Left lung (tissue), 10 donors: ENCODE data around the gene TRIM41. TPM values are rescaled to one million over a fixed set of nuclear protein-coding genes. Genes with fewer than 3 reads are reported as not detected.

Experiments
- ATAC-seq: fragments of 200-7000 bp; cut with Tn5 transposase; one replicate; pipeline ENCODE4 v1.9.1; 2020; ENCODE audit warnings: moderate library complexity
- DNase-seq, 4 donors: peaks; one replicate each; pipeline ENCODE4 v3.0.0-alpha.2; 2013 to 2020
- H3K27ac ChIP-seq, 2 donors: fragments of 200-600 bp; sonication (generic) in 1 of 2; one replicate each; pipeline versions ENCODE4 v1.5.0 to v1.8.0; 2020 to 2021
- H3K27me3 ChIP-seq, 2 donors: fragments of 200-600 bp; sonication (generic) in 1 of 2; one replicate each; pipeline versions ENCODE4 v1.5.0 to v1.8.0; 2020 to 2021
- H3K36me3 ChIP-seq, 2 donors: fragments of 200-600 bp; sonication (generic) in 1 of 2; one replicate each; pipeline versions ENCODE4 v1.5.0 to v1.8.0; 2020 to 2021
- H3K4me1 ChIP-seq, 2 donors: fragments of 200-600 bp; one replicate each; pipeline ENCODE4 v1.8.0; 2021
- H3K4me3 ChIP-seq, 2 donors: fragments of 200-600 bp; sonication (generic) in 1 of 2; one replicate each; pipeline versions ENCODE4 v1.5.0 to v1.8.0; 2020 to 2021; ENCODE audit warnings: mild to moderate bottlenecking in 1 of 2
- H3K9me3 ChIP-seq, 2 donors: fragments of 200-600 bp; sonication (generic) in 1 of 2; one replicate each; pipeline versions ENCODE4 v1.5.0 to v1.8.0; 2020 to 2021
- intact Hi-C, 2 donors: fragments of 100-400 bp; cut with DNase I; formaldehyde crosslinking; loops; one replicate each; pipeline versions ENCODE4 v1.11.2 to v1.14.2; 2022
- polyA plus RNA-seq, 6 donors: library from polyadenylated mRNA; unstranded; fragments of 120-200 nt; gene quantifications; one replicate each; pipeline ENCODE4 v1.2.1, GENCODE V29; 2013; ENCODE audit not compliant: insufficient read length in 6 of 6
- total RNA-seq, 2 donors: library from RNA; stranded (reverse); fragmentation: NEBNext Ultra II Directional; extraction: Animal tissue kit (Norgen Biotek cat#: 25700); gene quantifications; one replicate each; pipeline ENCODE4 v1.2.1, GENCODE V29; 2021
- TF ChIP-seq, protein P1 (sequence below), 2 donors: fragments of 200-600 bp; sonication (generic) in 1 of 2; IDR thresholded peaks; one replicate each; pipeline versions ENCODE4 v1.5.0 to v1.8.0; 2021; ENCODE audit warnings: antibody characterized with exemption in 2 of 2
- donor health status: DM: no; HTN: yes; CAD: no.
- donor health status: DM: no; HTN: no; CAD: no.

Gene TRIM41
- total and polyA plus RNA-seq, 8 donors: 24.2 to 27.6 (median 26.1) TPM

DNA sequence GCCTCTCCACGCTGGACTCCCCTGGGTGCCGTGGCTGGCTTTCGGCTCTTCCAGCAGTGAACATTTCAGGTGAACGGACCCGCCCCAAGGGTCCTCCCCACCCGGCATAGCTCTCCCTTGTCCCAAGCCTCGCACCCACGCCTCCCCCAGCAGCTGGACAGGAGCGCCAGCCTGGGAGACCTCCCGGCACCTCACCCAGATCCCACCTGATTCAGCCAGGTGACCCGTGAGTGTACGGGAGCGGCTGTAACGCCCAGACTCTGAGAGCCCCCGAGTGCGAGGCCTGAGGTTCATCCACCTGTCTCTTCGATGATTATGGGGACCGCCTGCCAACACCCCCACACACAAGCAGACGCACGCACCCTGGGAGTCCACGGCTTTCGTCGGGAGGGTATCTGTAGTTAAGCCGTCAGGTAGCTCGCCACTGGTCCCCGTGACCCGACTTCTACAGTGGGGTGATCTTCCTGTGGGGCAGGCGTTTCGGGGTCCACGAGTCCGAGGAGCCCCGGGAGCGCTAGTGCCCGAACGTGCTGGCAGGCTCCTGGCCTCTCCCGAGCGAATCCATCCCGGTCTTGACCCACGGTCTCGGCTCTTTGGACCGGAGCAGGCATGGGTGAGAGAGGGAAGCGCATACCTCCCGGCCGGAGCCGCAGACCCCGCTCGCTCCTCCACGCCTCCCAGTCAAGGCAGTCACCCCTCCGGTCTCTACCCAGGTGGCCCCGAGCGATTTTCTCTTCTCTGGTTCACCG lies 32.9 kb upstream of the TRIM41 start:
- Histone ChIP-seq H3K4me1 (peaks cover 5 to 38% of the 10 kb centered on the region in 2 donors), H3K9me3 (no peaks in the 10 kb centered on the region), H3K4me3 (peak overlapping the region; percentile 61 to 85), H3K36me3 (no peaks in the 10 kb centered on the region), H3K27me3 (no peaks in the 10 kb centered on the region), H3K27ac (peak overlapping the region in 1 of 2 donors; percentile 94)
- TF ChIP-seq, protein P1, sequence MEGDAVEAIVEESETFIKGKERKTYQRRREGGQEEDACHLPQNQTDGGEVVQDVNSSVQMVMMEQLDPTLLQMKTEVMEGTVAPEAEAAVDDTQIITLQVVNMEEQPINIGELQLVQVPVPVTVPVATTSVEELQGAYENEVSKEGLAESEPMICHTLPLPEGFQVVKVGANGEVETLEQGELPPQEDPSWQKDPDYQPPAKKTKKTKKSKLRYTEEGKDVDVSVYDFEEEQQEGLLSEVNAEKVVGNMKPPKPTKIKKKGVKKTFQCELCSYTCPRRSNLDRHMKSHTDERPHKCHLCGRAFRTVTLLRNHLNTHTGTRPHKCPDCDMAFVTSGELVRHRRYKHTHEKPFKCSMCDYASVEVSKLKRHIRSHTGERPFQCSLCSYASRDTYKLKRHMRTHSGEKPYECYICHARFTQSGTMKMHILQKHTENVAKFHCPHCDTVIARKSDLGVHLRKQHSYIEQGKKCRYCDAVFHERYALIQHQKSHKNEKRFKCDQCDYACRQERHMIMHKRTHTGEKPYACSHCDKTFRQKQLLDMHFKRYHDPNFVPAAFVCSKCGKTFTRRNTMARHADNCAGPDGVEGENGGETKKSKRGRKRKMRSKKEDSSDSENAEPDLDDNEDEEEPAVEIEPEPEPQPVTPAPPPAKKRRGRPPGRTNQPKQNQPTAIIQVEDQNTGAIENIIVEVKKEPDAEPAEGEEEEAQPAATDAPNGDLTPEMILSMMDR (IDR thresholded peaks at IDR 0.05): no peak
- ATAC-seq: peak; percentile 1
- DNase-seq: peak in 1 of 4 donors; percentile 81
- intact Hi-C loops: no loop called here

DNA sequence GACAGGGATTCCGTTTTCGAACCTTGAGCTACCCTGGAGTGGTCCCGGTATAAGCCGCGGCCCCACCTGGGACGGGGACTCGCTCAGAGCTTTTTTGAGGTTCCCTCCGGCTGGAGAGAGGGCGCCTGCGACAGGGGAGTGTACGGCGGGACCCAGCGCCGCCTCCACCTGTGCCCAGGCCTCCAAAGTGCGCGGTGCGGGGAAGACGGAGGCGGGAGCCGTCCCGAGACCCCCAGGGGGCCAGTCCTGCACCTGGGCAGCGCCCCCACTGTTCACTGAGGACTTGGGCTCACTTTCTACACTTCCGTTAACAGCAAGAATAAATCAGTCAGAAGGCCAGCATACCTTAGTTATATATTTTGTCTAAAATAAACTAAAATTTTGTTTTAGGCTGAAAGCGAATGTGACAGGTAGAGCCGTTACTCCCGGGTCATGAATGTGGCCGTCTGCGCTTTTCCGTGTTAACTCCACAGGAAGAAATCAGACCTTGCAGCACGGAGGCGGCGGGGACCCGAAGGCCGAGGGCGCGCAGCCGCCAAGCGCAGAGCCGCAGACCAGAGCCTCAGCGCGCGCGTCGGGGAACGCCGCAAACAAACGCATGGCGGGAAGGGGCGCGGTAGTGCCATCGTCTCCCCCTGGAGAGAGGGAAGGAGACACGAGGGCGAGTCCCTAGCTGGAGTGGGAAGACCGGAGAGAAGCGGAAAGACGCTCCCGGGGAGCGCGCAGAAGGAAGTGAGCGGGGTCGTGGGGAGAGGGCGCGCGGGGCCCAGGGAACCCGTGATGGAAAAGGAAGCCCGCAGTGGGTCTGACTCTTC lies 32.2 kb upstream of the TRIM41 start:
- intact Hi-C loops: no loop called here
- H3K4me1 ChIP-seq: peaks cover 5 to 37% of the 10 kb centered on the region in 2 donors
- H3K27me3 ChIP-seq: no peaks in the 10 kb centered on the region
- peak overlapping the region; percentile 91 to 94 for H3K27ac ChIP-seq
- H3K4me3 ChIP-seq: peak overlapping the region; percentile 61 to 85
- H3K36me3 ChIP-seq: no peaks in the 10 kb centered on the region
- DNase-seq (peak in 2 of 4 donors; percentile 49 to 88), ATAC-seq (peak; percentile 27)
- no peaks in the 10 kb centered on the region for H3K9me3 ChIP-seq
- TF ChIP-seq, protein P1 (IDR thresholded peaks at IDR 0.05): no peak

DNA sequence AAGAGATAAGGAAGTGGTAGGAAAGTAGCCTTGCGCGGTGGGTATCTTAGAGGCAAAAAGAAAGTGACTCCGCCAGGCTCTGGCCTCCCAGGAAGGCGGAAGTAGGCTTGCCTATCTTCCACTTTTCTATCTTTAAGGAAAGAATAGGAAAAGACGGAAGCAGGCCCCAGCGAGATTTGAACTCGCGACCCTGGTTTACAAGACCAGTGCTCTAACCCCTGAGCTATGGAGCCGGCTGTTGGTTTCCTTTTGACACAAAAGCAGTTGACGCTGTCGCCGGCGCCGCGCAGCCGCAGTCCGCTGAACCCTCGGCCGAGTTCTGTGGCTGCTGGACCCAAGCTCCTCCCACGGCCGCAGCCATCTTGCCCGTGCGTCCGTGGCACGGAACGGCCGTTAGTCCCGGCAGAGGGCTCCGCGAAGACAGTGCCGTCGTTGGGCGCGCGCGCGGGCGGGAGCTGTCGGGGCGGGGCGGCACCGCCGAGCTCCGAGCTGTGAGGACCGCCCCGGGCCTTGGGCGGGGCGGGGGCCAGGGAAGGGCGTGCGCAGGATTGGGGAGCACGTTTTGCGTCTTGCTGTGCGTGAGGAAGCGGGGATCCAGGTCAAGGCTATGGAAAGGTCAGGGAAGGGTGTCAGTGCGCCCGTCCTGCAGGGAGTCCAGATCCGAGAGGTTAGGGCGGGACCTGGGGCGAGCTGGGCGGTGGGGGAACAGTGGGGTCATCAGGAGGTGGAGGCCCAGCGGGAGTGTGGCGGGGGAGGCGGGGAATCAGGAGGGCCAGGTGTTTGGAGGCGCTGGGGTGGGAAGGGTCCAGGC lies 31.4 kb upstream of the TRIM41 start:
- TF ChIP-seq, protein P1 (IDR thresholded peaks at IDR 0.05): no peak
- peak overlapping the region; percentile 61 to 85 for H3K4me3 ChIP-seq
- H3K36me3 ChIP-seq: no peaks in the 10 kb centered on the region
- H3K4me1 ChIP-seq: peaks cover 5 to 37% of the 10 kb centered on the region in 2 donors
- ATAC-seq (peak; percentile 80), DNase-seq (peak; percentile 94 to 98 (median 96))
- peak overlapping the region; percentile 91 to 94 for H3K27ac ChIP-seq
- no peaks in the 10 kb centered on the region for H3K9me3 ChIP-seq
- H3K27me3 ChIP-seq: no peaks in the 10 kb centered on the region
- intact Hi-C loops: no loop called here

DNA sequence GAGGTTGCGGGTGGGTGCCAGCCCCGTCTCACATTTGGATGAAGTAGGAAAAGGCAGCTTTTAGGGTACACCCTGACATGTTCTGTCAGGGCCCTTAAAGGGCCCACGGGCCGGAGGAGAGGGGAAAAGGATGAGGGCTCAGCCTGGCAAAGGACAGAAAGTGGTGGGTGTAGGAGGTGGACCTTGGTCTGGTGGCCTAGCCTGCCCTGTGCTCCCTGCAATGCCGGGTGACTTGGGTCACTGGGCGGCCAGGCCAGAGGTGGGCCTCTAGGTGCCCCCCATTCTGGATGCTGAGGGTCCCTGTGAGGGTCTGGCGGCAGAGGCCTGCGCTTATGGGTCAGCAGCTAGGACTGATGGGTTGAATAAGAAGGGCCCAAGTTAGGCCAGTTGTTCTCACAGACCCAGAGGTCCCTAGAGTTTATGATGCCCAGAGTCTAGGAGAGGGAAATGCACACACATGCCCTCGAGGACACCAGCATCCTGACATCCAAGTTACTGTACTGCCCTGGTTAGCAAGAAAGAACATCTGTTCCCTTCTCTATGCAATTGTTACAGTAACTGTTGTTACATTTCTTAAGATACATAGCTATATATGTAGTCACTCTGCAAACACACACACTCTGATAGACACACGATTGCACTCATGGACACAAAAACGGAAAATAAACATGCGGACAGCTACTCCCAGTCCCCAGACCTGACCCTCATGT lies 30.6 kb upstream of the TRIM41 start:
- H3K27ac ChIP-seq: peak overlapping the region; percentile 91 to 94
- H3K9me3 ChIP-seq: no peaks in the 10 kb centered on the region
- H3K27me3 ChIP-seq: no peaks in the 10 kb centered on the region
- intact Hi-C loops: no loop called here
- peak overlapping the region; percentile 61 to 85 for H3K4me3 ChIP-seq
- H3K4me1 ChIP-seq: peaks cover 5 to 37% of the 10 kb centered on the region in 2 donors
- no peaks in the 10 kb centered on the region for H3K36me3 ChIP-seq
- ATAC-seq (no peak), DNase-seq (peak in 1 of 4 donors; percentile 59)
- TF ChIP-seq, protein P1 (IDR thresholded peaks at IDR 0.05): no peak
